Measurements from ENCODE around the gene UGT2A3.

GRCh38 chr4:68995292-68995691 is 43.7 kb upstream of the UGT2A3 start:
- TF ChIP-seq CTCF (IDR thresholded peaks at IDR 0.05), result no peak
- no peak for TF ChIP-seq POLR2A (IDR thresholded peaks at IDR 0.05)

All from testis (tissue), 2 donors.